A204.1 (cell line): ENCODE results near the gene ZNF580.

ENCODE experiments used
- FAIRE-seq: peaks from 2 replicates; lab custom pipeline; 2012; peaks lifted over from hg19 to GRCh38; lab: Jason Lieb, UNC

The ZNF580 gene

DNA sequence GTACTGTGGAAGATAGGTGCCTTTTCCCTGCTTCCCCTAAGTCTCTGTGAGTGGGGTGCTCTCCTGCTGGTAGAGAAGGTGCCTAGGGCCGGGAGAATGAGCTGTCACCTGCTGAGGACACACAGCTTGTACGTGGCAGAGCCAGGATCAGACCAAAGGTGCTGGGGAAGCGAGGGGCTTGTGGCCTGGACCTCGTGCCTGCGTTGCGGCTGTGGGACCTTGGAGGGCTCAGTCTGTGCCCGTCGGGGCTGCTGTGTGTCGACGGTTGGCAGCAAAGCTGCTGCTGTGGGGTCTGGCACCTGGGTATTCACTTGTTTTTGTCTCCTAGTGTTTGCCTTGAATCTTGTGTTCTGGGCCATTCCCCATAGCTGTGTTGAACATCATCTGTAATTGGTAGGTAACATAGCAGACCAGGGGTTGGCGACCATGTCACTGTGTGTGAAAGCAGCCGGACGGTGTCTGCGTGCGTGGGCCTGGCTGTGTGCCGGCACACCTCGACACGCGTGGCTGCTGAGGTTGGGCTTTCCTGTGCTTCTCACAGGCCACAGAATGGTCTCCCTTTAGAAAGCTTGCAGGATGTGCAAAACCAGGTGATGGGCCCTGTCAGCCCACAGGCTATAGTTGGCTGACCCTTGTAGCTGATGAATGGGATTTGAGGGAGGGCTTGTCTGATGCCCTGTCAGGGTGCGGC is 23.2 kb downstream of the ZNF580 start:
- FAIRE-seq, result no peak

DNA sequence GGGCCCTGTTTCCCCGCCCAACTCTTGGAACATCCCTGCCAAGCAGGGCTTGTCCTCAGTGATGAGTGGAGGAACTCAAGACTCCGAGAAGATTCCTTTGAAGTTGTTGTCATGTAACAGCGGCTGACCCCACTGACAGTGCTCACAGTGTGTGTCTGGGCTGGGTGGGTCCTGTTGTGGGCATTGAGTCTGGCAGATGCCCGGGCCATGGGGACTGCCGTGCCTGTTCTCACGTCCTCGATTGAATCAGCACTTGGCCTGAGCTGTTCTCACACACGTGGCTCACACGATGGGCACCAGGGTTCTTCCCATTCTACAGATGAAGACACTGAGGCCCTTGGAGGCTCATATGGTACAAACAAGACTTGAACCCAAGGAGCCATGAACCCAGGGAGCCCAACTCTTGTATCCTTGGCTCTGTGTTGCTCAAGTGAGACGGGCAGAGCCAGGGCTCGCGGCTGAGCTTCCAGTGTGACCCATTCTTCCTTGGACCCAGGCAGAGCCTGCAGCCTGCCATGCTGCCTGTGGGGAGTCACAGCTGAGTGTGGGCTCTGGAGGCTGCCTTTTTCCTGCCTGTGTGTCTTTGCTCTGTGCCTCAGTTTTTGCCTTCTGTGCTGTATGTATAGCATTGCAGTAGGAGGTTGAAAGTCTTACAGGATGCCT is 25.7 kb downstream of the ZNF580 start:
- FAIRE-seq, result no peak

- no peak for FAIRE-seq
Observed at GRCh38 chr19:55667006-55667381, 26.2 kb downstream of the ZNF580 start.

- FAIRE-seq, result no peak
Observed at GRCh38 chr19:55667511-55667910, 26.7 kb downstream of the ZNF580 start.

DNA sequence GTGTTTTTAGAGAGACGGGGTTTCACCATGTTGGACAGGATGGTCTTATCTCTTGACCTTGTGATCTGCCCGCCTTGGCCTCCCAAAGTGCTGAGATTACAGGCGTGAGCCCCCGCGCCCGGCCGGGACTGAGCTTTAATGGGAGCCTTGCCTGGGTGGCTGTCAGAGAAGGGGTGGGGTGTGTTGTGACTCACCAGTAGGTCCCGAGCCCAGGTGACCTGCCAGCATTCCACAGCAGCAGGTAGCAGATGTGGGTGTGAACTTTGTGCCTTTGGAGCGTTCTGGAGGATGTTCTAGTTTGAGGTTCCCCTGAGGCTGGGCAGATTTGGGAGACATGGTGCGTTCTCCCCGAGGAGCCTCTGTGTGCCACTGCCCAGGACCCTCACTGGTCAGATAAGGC is 27.2 kb downstream of the ZNF580 start:
- FAIRE-seq, result no peak

GRCh38 chr19:55668603-55669348 is 28.0 kb downstream of the ZNF580 start:
- FAIRE-seq, result no peak

GRCh38 chr19:55669418-55670279 is 28.8 kb downstream of the ZNF580 start:
- FAIRE-seq, result no peak

- no peak for FAIRE-seq
Observed at GRCh38 chr19:55670280-55671053, 29.7 kb downstream of the ZNF580 start.

GRCh38 chr19:55671054-55671378 is 30.2 kb downstream of the ZNF580 start:
- FAIRE-seq, result no peak

GRCh38 chr19:55672418-55672817 is 31.6 kb downstream of the ZNF580 start:
- no peak for FAIRE-seq

DNA sequence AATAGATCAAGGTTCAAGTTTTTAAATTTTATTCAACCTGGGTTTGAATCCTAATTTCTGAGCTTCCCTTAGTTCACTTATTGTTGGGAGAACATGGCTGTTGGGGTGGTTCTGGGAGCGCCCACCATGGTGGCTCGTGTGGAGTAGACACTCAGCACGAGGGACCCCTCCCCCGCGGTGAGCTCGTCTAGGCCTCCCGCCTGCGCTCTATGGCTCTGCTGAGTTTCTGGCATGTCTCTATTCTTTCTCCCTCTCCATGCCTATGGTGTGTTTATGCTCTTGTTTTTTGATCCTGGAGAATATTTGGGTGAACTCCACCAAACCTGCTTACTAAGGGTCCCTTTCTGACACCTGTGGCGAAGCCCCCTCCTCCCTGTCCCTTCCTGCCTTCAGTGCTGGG is 32.7 kb downstream of the ZNF580 start:
- no peak for FAIRE-seq

- FAIRE-seq, result no peak
Observed at GRCh38 chr19:55673889-55674288, 33.1 kb downstream of the ZNF580 start.

GRCh38 chr19:55674459-55674840 is 33.6 kb downstream of the ZNF580 start:
- FAIRE-seq, result no peak

DNA sequence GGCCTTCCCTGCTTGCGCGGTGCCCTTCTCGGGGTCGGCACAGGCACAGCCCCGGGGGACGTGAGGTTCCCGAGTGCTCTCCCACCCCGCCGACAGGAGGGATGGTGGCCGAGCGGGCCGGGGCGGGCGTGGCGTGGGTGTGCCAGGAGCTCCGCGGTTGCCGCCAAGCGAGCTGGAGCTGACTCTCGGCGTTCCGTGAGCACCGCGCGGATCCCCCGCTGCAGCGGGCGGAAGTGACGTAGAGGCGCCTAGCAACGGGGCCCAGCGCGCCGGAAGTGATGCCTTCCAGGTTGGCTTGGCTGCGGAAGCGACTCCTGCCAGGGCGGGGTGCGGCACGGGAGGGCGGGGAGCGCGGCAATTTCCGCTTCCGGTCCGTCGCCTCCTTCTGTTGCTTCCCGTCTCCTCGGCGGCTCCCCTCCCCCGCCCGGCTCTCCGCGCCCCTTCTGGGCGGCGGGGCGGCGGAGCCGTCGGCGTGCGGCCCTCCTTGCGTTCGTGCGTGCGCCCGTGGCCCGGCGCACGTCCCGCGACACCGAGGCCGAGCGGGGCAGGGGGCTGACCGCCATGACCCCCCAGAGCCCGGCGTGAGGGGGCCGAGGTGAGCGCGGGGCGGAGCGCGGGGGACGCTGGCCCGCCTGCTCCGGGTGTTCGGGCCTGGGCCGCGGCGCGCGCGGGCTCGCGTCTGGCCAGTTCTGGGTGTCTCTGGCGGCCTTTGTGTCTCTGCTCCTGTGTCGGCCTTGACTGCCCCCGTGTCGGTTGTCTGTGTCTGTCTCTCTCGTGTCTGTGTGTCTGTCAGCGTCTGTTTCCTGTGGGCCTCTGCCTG is 34.2 kb downstream of the ZNF580 start, which contains the start of gene EPN1:
Gene EPN1 (plus strand): TSS at position 386 of the 820 bp plus-strand sequence. CDS start 3,402 bp downstream, outside the sequence.
- FAIRE-seq, result peak; percentile 52

DNA sequence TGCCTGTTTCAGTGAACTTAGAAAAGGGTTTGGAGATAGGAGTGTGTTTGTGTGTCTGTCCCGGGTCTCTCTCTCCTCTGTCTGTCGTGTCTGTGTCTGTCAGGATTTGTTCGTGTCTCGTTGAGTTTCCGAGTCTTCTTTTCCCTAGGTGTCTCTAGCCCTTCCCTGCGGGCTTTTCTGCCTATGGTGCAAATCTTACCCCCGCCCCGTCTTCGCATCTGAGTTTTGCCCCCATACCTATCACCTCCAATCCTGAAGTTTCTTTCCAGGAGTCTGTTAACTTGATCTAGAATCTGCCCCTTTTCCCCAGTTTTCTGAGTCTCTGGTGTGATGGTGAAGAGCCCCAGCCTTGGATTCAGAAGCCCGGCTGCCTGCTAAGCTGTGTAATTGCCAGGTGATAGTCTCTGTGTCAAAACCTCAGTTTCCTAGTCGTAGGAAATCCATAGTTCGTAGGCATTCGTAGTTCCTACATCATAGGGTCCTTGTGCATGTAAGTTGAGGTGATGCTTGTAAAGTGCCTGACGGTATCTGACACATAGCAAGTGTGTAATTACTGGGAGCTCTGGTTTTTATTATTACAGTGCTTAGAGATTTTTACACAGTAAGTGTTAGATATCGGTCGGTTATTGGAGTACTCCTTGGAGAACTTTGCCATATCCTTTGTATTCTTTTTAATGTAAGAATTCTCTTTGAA is 35.0 kb downstream of the ZNF580 start:
- no peak for FAIRE-seq

GRCh38 chr19:55676383-55676782 is 35.6 kb downstream of the ZNF580 start:
- no peak for FAIRE-seq

DNA sequence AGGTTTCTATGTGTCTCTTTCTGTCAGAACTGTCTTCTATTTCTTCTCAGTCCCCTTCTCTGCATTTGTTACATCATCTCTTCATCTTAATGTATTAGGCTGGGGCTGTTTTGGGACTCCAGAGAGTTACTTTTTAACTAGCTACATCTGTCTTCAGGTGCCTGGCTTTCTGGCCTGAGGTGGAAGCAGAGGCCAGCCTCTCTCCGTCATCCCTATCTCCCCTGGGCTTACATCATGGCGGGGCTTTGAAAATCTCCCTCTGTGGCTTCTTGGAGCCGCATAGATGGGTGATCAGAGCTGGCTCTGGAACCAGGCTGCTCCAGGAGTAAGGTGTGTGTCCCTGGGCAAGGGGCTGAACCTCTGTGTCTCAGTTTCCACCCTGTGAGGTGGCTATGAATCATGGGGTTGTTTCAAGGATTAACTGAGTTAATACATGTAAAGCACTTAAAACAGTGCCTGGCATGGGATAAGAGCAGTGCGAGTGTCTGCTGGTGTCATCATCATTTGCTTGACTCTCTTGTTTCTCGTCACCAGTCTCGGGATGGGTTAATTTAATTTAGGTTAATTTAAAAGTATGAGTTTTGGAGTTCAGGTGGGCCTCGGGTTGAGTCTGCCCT is 36.2 kb downstream of the ZNF580 start:
- FAIRE-seq, result no peak

DNA sequence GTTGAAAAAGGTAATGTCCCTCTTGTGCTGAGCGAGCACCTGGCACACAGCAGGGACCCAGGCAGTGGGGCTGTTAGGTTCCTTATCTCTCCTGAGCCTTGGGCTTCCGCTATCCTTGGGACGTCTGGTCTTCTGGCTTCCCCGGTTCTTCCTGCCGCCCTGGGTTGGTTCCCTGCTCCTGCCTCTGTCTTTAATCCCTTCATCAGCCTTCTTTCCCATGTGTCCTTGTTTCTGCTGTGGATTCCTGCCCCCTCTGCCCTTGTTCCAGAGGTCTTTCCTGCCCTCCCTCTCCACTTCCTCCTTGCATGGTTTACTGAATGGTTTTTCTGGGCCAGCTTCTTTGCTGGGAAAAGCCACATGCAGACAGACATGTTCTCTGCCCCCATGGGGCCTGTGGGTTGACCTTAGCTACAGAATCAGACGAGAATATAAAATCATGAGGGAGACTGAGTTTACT is 36.8 kb downstream of the ZNF580 start:
- FAIRE-seq, result no peak

DNA sequence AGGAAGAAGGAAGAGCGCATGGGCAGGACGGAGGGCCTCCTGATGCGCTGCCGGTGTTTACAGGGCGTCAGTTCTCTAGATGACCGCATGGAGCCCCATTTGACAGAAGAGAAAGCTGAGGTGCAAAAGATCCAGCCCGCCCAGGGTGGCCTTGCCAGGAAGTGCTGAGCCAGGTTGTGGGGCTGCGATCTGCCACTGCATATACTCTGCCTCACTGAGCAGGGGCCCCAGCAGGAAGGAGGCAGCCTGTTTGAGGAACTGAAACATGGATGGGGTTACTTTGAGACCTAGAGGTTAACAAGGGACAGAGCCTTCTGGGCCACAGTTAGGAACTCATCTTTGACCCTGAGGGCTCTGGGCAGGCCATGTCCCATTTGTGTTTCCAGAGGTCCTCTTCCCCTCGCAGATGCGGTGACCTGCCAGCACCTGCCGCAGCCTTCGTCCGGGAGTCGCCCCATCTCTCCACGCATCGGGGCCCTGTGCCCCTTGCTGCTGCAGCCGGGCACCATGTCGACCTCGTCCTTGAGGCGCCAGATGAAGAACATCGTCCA is 37.4 kb downstream of the ZNF580 start:
- no peak for FAIRE-seq
